Measurements from ENCODE around the gene RAB5B.
"Not testable (repeated sequence)": the region's sequence is repeated elsewhere in the genome, so short reads cannot be mapped to it uniquely, and the experiment has no call there.

RAB5B gene

DNA sequence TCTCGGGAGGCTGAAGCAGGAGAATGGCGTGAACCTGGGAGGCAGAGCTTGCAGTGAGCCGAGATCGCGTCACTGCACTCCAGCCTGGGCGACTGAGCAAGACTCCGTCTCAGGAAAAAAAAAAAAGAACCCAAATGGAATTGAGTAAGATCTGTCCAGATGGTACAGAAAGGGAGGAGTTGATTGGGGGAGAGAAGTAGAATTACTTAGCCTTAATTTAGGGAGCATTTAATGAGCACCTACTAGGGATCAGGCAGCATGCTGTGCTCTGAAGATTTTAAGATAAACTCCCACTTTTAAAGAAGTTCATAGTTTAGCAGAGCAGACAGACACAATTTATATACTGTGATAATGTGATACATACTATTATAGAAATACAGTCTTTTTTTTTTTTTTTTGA lies 4.5 kb downstream of the RAB5B start:
- Histone ChIP-seq H3K9ac (ENCODE audit: low read length) (no peak overlapping the region), H3K9me3 (ENCODE audit: low read length) (no peaks in the 10 kb centered on the region), H2AFZ (ENCODE audit: low read length) (no peak overlapping the region), H3K27ac (ENCODE audit: low read depth, low read length, poor library complexity, severe bottlenecking) (no peak overlapping the region), H4K20me1 (ENCODE audit: insufficient read depth, low read length) (no peaks in the 10 kb centered on the region), H3K36me3 (ENCODE audit: insufficient read depth, low read length) (peaks cover 23% of the 10 kb centered on the region; the same call in 1 of the 2 replicates), H3F3A (ENCODE audit: insufficient read depth, low read length) (no peaks in the 10 kb centered on the region), H3K9me2 (ENCODE audit: low read depth, low read length) (no peaks in the 10 kb centered on the region), H3K4me2 (ENCODE audit: low read length) (no peak overlapping the region), H3K79me2 (ENCODE audit: insufficient read depth, low read length) (peaks cover 12% of the 10 kb centered on the region), H3K4me1 (ENCODE audit: insufficient read depth, low read length, severe bottlenecking) (peaks cover 27% of the 10 kb centered on the region), H3K27me3 (ENCODE audit: insufficient read depth, low read length) (no peaks in the 10 kb centered on the region), H3K4me3 (ENCODE audit: low read depth, low read length, poor library complexity, severe bottlenecking) (no peak overlapping the region)
- TF ChIP-seq CTCF (IDR thresholded peaks at IDR 0.05; ENCODE audit: low read length) (no peak), EZH2 (IDR thresholded peaks at IDR 0.05; ENCODE audit: borderline replicate concordance, low read length) (no peak)

GRCh38 chr12:55979069-55979468 lies 5.2 kb downstream of the RAB5B start:
- Histone ChIP-seq H3K27ac (ENCODE audit: low read depth, low read length, poor library complexity, severe bottlenecking) (no peak overlapping the region), H3K27me3 (ENCODE audit: insufficient read depth, low read length) (no peaks in the 10 kb centered on the region), H3F3A (ENCODE audit: insufficient read depth, low read length) (no peaks in the 10 kb centered on the region), H2AFZ (ENCODE audit: low read length) (no peak overlapping the region), H3K4me3 (ENCODE audit: low read depth, low read length, poor library complexity, severe bottlenecking) (no peak overlapping the region), H4K20me1 (ENCODE audit: insufficient read depth, low read length) (no peaks in the 10 kb centered on the region), H3K9me3 (ENCODE audit: low read length) (no peaks in the 10 kb centered on the region), H3K9me2 (ENCODE audit: low read depth, low read length) (no peaks in the 10 kb centered on the region), H3K79me2 (ENCODE audit: insufficient read depth, low read length) (peaks cover 12% of the 10 kb centered on the region), H3K36me3 (ENCODE audit: insufficient read depth, low read length) (peaks cover 23% of the 10 kb centered on the region; the same call in 1 of the 2 replicates), H3K4me1 (ENCODE audit: insufficient read depth, low read length, severe bottlenecking) (peaks cover 34% of the 10 kb centered on the region), H3K4me2 (ENCODE audit: low read length) (no peak overlapping the region), H3K9ac (ENCODE audit: low read length) (no peak overlapping the region)
- TF ChIP-seq EZH2 (IDR thresholded peaks at IDR 0.05; ENCODE audit: borderline replicate concordance, low read length), result no peak
- TF ChIP-seq CTCF (IDR thresholded peaks at IDR 0.05; ENCODE audit: low read length), result no peak

GRCh38 chr12:55981882-55982281 lies 8.0 kb downstream of the RAB5B start:
- not testable (repeated sequence) for H3K4me3 ChIP-seq (ENCODE audit: low read depth, low read length, poor library complexity, severe bottlenecking); H3K27me3 ChIP-seq (ENCODE audit: insufficient read depth, low read length); H4K20me1 ChIP-seq (ENCODE audit: insufficient read depth, low read length); H3K27ac ChIP-seq (ENCODE audit: low read depth, low read length, poor library complexity, severe bottlenecking); H3K4me2 ChIP-seq (ENCODE audit: low read length); H3F3A ChIP-seq (ENCODE audit: insufficient read depth, low read length); H3K9me3 ChIP-seq (ENCODE audit: low read length); H3K9me2 ChIP-seq (ENCODE audit: low read depth, low read length); H2AFZ ChIP-seq (ENCODE audit: low read length); H3K79me2 ChIP-seq (ENCODE audit: insufficient read depth, low read length); H3K9ac ChIP-seq (ENCODE audit: low read length)
- H3K36me3 ChIP-seq (ENCODE audit: insufficient read depth, low read length), result peaks cover 32% of the 10 kb centered on the region; the same call in 1 of the 2 replicates
- peaks cover 25% of the 10 kb centered on the region for H3K4me1 ChIP-seq (ENCODE audit: insufficient read depth, low read length, severe bottlenecking)

GRCh38 chr12:55982319-55982936 lies 8.6 kb downstream of the RAB5B start:
- H3K27ac ChIP-seq (ENCODE audit: low read depth, low read length, poor library complexity, severe bottlenecking), result peak overlapping the region; percentile 67
- H3F3A ChIP-seq (ENCODE audit: insufficient read depth, low read length), result no peaks in the 10 kb centered on the region
- TF ChIP-seq EZH2 (IDR thresholded peaks at IDR 0.05; ENCODE audit: borderline replicate concordance, low read length), result no peak
- no peak for TF ChIP-seq CTCF (IDR thresholded peaks at IDR 0.05; ENCODE audit: low read length)
- no peak overlapping the region for H3K4me3 ChIP-seq (ENCODE audit: low read depth, low read length, poor library complexity, severe bottlenecking)
- H3K9me2 ChIP-seq (ENCODE audit: low read depth, low read length), result no peaks in the 10 kb centered on the region
- no peak overlapping the region for H3K9ac ChIP-seq (ENCODE audit: low read length)
- peaks cover 25% of the 10 kb centered on the region for H3K4me1 ChIP-seq (ENCODE audit: insufficient read depth, low read length, severe bottlenecking)
- H2AFZ ChIP-seq (ENCODE audit: low read length), result no peak overlapping the region
- no peaks in the 10 kb centered on the region for H3K9me3 ChIP-seq (ENCODE audit: low read length)
- peaks cover 37% of the 10 kb centered on the region for H3K36me3 ChIP-seq (ENCODE audit: insufficient read depth, low read length)
- H3K27me3 ChIP-seq (ENCODE audit: insufficient read depth, low read length), result no peaks in the 10 kb centered on the region
- H3K4me2 ChIP-seq (ENCODE audit: low read length), result peak overlapping the region; percentile 10; the same call in 1 of the 2 replicates
- no peaks in the 10 kb centered on the region for H4K20me1 ChIP-seq (ENCODE audit: insufficient read depth, low read length)
- H3K79me2 ChIP-seq (ENCODE audit: insufficient read depth, low read length), result no peaks in the 10 kb centered on the region

Measured in OCI-LY1 (cell line).